ENCODE data around the gene ENTPD2.
"Not testable (repeated sequence)": the region's sequence is repeated elsewhere in the genome, so short reads cannot be mapped to it uniquely, and the experiment has no call there.

Gene ENTPD2

GRCh38 chr9:137045294-137046087 is 8.4 kb downstream of the ENTPD2 start:
- DNase-seq (ENCODE audit: low spot score) = peak; percentile 54

- peak; percentile 76 for DNase-seq (ENCODE audit: low spot score)
These were observed 9.2 kb downstream of the ENTPD2 start for GRCh38 chr9:137044502-137045177.

DNA sequence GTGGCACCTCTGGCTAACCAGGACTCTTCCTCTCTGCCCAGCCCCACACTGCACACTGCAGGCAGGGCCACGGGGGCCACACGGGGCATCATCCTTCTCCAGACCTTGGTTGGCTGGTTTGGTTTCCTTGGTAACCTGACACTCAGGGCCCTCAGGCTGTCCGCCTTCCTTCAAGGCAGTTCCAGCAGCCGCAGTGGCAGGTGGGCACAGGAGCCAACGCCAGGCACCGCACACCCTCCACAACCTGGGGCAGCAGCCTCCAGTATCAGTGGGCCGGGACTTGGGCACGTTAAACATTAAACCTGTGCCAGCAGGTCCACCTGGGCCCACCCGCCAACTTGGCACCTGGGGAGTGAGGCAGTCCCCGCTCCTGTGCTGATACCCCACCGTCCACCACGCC is 9.8 kb downstream of the ENTPD2 start:
- DNase-seq (ENCODE audit: low spot score) = peak; percentile 29

- DNase-seq (ENCODE audit: low spot score) = no peak
These were observed 10.8 kb downstream of the ENTPD2 start for GRCh38 chr9:137042751-137043727.

DNA sequence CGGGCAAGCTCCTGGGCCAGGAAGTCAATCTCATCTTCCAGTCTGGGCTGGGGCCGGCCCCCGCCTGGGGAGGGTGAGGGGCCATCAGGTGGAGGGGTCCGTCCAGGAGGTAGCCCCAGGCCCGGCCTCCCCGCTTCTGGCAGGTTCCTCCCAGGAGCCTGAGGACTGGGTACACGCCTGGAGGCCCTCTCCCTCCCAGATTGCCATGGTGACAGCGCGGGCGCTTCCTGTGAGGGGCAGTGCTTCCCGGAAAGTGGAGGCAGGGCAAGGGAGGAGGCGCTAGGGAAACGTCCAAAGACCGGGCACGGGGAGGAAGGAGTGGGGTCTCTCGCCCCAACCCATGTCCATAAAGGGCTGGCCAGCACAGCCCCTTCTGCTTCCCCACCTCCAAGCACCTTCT is 12.7 kb downstream of the ENTPD2 start:
- DNase-seq (ENCODE audit: low spot score) = no peak

- DNase-seq (ENCODE audit: low spot score) = no peak
These were observed 13.3 kb downstream of the ENTPD2 start for GRCh38 chr9:137040568-137040967.

DNA sequence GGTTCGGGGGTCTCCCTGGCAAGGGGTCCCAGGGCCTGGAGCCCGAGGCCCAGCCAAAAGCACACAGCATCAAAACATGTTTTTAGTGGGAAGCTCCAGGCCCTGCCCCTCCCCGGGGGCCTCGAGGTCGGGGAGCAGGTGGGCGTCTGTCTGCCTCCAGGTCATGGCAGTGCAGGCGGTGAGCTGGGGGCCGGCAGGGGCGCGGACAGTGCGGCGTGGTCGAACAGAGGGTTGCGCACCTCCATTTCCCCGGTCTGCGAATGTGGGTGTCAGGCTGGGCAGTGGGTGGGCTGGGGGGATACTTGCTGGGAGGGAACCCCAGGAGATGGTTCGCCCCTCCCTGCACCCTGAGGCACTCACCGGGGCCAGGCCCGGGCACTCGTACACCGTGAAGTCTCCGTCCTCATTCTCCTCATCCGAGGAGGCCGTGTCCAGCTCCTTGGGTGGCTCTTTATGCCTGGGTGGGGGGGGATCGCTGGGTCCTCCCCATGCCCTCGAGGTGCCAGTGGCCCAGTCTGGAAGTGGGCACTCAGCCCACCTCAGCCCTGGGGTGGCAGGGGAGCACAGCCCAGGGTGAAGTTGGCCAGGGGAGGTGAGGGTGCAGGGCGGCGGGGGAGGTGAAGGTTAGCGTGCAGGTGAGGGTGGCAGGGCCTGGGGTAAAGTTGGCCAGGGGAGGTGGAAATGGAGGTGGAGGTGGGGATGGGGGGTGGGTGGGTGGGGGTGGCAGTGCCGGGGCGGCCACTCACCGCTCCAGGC is 14.1 kb downstream of the ENTPD2 start:
- no peak for DNase-seq (ENCODE audit: low spot score)

DNA sequence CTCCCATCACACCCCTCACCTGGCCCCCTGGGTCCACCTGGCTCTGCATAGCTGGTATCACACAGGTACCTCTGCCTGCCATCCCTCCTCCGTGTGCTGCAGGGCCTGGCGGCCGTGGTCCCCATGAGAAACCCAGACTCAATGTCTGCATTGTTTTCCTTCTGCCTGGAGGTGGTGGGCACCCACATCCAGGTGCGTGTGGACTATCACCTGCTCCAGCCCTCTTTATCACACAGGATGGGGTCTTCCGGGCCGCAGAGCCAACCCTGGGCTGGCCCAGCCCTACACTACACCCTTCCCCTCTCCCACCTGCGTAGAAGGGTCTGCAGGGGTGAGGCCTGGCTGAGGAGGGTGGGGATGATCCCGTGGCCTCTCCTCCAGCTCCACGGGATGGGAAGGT is 14.9 kb downstream of the ENTPD2 start:
- no peak for DNase-seq (ENCODE audit: low spot score)

GRCh38 chr9:137037483-137037882 is 16.4 kb downstream of the ENTPD2 start:
- no peak for DNase-seq (ENCODE audit: low spot score)

DNA sequence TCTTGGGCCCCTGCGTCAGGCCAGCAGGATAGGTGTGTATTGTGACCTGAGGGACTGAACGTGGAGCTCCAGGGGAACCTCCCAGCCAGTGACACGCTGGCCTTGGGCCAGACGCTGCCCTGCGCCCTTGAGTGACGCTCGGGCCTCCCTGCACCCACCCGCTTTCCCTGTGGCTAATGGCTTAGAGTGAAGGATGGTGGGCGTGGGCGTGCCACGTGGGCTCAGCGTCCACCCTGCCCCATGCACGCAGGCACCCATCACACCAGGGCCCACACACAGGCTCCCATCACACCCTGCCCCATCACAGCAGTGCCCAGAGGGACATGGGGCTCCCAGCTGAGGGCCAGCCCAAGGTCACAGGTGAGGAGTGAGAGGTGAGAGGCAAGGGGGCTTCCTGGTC is 16.8 kb downstream of the ENTPD2 start:
- no peak for DNase-seq (ENCODE audit: low spot score)

DNA sequence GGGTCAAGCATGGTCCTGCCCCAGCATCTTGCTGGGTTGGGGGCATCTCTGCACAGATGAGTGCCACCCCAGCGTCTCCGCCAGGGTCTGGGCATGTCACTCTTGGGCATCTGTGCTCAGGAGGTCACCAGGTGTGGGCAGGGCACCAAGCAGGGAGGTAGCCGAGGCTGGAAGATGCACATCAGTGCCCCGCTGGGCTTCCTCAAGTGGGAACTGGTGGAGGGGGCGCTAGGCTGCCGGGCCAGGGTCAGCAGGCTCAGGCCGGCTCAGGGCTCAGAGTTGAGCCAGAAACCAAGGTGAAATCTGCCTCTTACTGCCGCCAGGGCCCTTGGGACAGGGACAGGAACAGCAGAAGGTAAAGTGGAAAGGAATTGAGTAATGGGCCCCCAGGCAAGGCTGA is 17.9 kb downstream of the ENTPD2 start:
- DNase-seq (ENCODE audit: low spot score) = no peak

- no peak for DNase-seq (ENCODE audit: low spot score)
These were observed 18.4 kb downstream of the ENTPD2 start for GRCh38 chr9:137035507-137035834.

DNA sequence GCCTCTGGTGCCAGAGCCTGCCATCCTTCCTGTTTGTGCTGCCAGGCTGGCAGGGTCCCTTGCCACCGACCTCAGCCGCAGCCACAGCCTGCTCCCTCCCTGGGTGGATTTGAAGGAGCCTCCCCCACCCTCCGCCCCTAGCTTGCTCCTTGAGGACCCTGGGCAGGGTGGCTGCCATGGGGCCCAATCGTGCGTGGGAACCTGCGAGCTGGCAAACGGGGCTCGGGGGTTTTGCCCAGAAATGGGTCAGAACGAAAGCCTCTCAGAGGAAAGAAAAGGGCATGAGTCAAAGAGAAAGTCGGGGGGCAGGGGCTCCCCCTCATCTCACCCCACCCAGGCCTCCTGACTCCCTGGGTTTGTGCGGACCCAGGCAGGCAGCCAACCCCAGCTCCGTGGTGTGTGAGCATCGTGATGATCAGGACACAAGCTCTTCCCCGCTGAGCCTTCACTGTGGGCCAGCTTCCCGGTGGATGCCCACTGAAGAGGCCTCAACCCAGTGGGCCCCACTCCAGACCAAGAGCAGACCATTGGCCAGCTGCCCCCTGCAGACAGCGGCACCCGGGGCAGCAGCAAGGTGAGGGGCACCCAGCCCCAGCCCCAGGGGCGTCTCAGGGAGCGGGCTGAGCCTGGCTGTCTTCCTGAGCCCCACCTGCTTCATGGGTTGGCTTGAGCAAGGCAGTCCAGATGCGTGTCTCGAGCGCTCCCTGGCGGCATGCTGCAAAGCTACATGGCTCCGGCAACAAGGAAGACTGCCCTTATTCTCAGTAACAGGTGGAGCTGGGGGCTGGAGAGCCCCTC is 19.0 kb downstream of the ENTPD2 start:
- DNase-seq (ENCODE audit: low spot score) = peak; percentile 79

- DNase-seq (ENCODE audit: low spot score) = no peak
These were observed 19.7 kb downstream of the ENTPD2 start for GRCh38 chr9:137034039-137034708.

- DNase-seq (ENCODE audit: low spot score) = not testable (repeated sequence)
These were observed 20.4 kb downstream of the ENTPD2 start for GRCh38 chr9:137033481-137033880.

GRCh38 chr9:137032858-137033257 is 21.0 kb downstream of the ENTPD2 start:
- no peak for DNase-seq (ENCODE audit: low spot score)

DNA sequence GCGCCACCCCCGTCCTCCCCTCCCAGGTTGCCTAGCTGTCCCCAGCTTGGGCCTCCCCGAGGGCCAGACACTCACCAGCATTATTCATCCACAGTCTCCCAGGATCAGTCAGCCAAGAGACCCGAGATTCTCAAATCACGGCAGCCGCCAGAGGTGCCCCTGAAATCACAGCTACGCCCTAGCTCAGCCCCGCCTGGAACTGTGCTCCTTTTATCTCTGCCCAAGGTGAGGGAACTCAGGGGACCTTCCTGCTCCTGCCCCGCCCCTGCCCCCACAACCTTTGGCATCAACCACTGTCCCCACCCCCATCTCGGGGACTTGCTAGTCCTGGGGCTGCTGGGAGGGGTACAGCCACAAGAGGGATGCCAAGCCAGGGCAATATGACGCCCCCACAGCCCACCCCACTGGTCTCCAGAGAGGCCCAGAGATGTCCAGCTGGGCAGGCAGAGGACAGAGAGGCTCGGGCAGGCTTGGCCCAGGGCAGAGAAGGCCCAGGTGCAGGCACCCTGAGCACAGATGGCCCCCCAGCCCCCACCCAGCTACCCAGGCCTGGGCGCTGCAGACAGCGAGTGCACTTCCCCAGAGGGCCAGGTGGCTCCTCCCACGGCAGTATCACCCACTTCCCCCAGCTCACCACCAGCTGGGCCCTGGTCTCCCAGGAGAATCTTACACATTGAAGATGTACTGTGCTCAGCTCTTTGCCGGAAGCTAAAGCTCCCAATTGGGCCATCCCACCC is 21.8 kb downstream of the ENTPD2 start, which contains the start of gene FUT7:
Gene FUT7, minus strand, starts transcription at position 185 of the 737 bp plus-strand sequence. Its CDS starts 97 bp downstream, at position 88.
- DNase-seq (ENCODE audit: low spot score) = no peak

DNA sequence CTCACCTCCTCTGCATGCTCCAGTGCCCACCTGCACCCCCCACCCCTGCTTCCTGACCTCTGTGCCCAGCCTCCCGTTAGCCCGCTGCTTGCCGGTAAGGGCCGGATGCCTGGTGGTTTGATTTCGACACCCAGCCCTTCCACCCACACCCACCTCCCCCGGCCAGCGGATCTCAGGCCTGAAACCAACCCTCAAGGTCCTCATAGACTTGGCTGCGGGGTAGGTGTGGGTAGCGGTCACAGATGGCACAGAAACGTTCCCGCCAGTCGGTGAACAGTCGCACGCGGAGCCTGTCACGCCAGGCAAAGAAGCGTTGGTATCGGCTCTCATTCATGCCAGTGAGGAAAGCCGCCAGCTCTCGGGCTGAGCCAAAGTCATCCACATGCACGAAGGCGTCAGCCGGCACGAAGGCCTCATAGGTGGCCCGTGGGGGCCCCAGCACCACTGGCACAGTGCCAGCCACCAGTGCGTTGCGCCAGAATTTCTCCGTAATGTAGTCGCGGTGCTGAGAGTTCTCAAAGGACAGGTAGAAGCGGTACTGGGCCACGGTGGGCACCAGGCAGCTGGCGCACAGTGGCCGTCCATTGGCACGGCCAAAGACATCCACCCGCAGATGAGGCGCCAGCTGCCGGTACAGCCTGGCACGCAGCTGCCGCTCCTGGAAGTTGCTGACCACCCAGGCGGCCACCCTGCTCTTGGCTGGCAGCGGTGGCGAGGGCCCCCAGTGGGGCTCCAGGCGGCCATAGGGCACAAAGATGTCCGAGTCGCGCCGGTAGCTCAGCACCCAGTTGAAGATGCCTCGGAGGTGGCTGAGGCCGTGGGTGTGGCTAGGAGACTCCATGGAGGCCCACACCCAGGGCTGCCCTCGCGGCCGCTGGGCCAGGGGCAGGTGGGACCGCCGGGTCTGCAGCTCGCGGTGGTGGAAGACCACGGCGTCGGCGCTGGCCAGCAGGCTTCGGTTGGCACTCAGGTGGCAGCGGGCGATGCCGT is 23.0 kb downstream of the ENTPD2 start:
- no peak for DNase-seq (ENCODE audit: low spot score)

All from kidney tubule cell (primary cell).